VCaP (cell line): Measurements from ENCODE around the gene TDG.
"Not testable (repeated sequence)": the region's sequence is repeated elsewhere in the genome, so short reads cannot be mapped to it uniquely, and the experiment has no call there.

Experiments used
- H3K27ac ChIP-seq: fragments of 450-650 bp; 2 replicates; pipeline ENCODE4 v1.5.1; 2017
- TF ChIP-seq, protein P1 (sequence below): fragments of 450-650 bp; conservative IDR thresholded peaks from 2 replicates; pipeline ENCODE4 v1.5.1; 2017; ENCODE audit warnings: mild to moderate bottlenecking, moderate library complexity

TDG gene

DNA sequence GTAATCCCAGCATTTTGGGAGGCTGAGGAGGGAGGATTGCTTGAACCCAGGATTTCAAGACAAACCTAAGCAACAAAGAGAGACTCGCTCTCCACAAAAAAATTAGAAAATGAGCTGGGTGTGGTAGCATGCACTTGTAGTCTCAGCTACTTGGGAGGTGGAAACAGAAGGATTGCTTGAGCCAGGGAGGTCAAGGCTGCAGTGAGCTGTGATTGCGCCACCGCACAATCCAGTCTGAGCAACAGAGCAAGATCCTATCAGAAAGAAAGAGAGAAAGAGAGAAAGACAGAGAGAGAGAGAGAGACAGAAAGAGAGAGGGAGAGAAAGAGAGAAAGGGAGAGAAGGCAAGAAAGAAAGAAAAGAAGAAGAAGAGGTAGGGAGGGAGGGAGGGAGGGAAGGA lies 37.0 kb downstream of the TDG start:
- H3K27ac ChIP-seq, result no peak overlapping the region
- TF ChIP-seq, protein P1, sequence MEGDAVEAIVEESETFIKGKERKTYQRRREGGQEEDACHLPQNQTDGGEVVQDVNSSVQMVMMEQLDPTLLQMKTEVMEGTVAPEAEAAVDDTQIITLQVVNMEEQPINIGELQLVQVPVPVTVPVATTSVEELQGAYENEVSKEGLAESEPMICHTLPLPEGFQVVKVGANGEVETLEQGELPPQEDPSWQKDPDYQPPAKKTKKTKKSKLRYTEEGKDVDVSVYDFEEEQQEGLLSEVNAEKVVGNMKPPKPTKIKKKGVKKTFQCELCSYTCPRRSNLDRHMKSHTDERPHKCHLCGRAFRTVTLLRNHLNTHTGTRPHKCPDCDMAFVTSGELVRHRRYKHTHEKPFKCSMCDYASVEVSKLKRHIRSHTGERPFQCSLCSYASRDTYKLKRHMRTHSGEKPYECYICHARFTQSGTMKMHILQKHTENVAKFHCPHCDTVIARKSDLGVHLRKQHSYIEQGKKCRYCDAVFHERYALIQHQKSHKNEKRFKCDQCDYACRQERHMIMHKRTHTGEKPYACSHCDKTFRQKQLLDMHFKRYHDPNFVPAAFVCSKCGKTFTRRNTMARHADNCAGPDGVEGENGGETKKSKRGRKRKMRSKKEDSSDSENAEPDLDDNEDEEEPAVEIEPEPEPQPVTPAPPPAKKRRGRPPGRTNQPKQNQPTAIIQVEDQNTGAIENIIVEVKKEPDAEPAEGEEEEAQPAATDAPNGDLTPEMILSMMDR, result no peak

DNA sequence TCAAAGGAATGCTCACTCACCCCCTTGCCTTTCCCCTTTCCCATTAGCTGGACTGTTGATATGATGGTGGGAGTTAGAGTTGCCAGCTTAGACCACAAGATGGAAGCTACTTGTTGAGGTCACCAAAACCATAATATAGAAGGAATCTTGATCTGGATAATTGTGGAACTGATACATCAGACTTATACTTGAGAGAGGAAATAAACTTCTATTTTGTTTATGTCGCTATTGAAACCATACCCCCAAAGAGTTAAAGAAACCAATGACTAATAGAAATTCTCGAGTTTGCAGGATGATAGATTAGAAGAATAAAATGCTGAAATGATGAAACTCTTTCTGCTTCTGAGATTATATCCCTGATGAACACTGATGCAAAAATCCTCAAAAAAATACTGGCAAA lies 37.9 kb downstream of the TDG start:
- no peak overlapping the region for H3K27ac ChIP-seq
- TF ChIP-seq, protein P1, result no peak

DNA sequence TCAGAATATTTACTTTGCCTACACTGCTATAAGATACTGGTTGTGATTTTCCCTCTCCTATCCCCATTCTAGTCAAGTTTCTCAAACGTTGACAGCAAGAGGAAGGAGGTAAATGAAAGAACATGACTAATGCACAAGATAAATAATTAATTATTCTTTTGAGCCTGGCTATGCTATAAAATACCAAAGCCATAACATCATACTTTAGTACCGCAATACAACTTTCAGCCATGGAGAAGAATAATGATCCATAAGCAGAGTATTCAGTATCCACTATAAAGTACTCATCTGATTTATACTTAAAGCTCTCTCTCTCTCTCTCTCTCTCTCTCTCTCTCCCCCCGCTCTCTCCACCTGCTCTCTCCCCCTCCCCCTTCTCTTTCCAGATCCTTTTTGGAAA lies 41.3 kb downstream of the TDG start:
- no peak overlapping the region for H3K27ac ChIP-seq
- TF ChIP-seq, protein P1, result no peak

DNA sequence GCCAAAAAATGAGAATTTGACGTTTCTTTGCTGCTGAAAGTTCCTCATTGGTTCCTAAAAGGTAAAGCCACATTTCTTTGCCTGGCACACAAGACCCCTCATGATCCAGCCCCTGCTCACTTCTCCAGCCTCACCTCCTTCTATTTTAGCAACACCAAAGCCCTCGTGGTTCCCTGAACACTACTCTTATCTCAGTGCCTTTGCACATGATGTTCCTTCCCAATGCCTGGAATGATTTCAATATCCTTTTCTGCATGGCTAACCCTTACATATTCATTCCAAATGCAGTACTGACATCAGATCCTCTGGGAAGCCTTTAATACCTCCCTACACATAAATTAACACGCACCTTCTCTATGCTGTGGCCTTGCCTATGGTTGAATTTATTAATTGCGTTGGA lies 44.4 kb downstream of the TDG start:
- no peak overlapping the region for H3K27ac ChIP-seq
- TF ChIP-seq, protein P1, result no peak

DNA sequence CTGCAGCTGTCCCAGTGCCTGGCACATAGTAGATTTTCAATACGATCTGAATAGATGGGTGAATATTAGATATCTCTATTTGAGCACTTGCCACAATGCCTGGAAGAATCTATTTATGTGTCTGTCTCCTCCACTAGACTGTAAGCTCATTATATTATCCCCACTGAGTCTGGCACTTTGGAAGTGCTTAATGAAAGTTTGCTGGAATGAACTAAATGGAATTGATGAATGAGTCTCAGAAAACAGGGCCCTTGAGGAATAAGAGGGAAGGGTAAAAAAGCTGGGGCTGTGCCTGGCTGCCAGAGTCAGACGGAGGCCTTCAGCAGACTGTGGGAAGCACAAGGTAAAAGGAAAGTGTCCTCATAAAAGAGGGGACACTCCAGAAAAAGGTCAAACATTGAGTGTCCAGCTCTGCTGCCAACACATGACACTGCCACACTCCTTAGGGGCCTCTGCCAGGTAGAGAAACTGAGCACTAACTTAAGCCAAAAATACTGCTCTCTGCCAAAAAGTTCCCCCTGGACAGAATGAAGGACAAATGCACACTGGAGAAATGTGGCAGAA lies 45.0 kb downstream of the TDG start:
- H3K27ac ChIP-seq, result no peak overlapping the region
- TF ChIP-seq, protein P1, result no peak

DNA sequence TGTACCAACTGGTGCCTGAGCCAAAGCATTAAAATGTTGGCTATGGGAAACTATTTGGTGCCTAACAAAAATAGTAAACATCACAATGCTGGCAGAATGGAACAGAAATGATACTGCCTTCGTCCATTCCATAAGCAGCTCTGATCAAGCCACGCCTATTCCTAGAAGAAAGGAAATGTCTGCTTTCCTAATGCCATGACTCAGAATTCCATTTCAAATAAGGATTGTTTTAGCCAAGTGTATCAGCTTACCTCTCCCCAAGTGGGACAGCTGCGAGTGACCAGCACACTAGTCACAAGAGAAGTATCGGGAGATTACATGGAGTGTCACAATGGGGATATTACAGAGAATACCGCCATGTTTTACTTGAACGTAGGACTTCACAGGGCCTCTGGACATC lies 45.6 kb downstream of the TDG start:
- TF ChIP-seq, protein P1, result no peak
- H3K27ac ChIP-seq, result no peak overlapping the region

DNA sequence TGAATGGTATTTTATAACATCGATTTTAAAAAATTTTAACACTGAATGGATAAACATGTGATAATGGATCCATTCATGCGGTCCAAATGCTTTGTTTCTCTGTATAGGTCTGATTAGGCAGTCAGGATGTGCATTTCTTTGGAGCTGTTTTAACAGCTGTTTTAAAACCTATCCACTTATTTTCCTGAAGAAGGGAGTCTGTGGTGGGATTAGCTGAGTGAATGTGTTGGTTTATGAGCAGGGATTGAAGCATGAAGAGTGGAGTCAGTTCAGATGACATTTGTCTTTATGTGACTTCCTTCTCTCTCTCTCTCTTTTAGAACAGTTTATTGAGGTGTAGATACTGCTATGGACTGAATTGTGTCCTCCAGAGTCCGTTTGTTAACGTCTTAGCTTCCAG lies 46.7 kb downstream of the TDG start:
- TF ChIP-seq, protein P1, result no peak
- H3K27ac ChIP-seq, result no peak overlapping the region

DNA sequence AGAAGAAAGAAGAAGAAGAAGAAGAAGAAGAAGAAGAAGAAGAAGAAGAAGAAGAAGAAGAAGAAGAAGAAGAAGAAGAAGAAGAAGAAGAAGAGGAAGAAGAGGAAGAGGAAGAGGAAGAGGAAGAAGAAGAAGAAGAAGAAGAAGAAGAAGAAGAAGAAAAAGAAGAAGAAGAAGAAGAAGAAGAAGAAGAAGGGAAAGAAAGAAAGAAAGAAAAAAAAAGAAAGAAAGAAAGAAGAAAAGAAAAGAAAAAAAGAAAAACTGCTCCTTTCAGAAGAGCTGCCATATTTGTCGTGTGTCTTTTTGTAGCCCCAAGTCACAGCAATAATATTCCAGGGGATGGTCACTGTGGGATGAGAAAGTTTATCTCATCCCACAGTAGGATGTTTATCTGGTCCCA lies 56.2 kb downstream of the TDG start:
- not testable (repeated sequence) for H3K27ac ChIP-seq
